Stimulated activated CD8-positive, alpha-beta memory T cell treated with anti-CD3 and anti-CD28 coated beads, Interleukin-15, amount 100 ng/mL, for 24 hours (primary cell): Measurements from ENCODE around the gene MYO7A.

Experiments used
- DNase-seq: peaks from one replicate; pipeline ENCODE4 v3.0.0-alpha.2; 2020; ENCODE audit warnings: low read depth

Gene MYO7A

DNA sequence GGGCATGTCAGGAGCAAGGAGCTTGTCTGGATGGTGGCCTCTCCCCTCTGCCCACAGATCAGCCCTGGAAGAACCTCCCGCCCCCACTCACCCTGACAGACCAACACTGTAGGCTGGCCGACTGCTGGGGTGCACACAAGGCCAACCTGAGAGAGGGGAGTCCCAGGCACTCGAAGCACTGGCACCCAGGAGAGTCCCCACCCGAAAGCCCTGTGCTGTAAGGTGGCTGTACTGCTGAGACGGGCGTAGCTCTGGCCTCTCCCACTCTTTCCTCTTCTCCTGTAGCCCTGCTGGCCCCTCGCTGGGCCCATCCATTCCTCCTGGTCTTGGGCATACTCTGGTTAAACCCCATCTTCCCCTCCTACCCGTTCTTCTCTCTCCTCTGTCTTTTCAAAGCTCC is 39.7 kb downstream of the MYO7A start:
- DNase-seq = no peak

DNA sequence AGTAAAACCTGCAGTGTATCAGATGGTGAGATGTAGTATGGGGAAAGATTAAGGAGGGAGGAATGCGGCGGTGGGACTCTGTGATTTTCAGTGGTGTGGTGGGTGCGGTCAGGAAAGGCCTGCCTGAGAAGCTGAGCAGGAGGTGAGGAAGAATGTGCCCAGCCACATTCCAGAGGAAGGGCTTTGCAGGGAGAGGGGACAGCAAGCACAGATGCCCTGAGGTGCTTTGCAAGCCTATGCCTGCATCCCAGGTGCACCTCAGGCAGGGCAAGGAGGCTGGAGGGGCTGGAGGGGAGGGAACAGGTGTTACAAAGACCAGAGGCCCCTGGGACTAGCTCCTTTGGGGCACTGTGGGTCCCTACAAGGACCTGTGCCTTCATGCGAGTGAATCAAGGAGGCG is 42.1 kb downstream of the MYO7A start:
- no peak for DNase-seq

DNA sequence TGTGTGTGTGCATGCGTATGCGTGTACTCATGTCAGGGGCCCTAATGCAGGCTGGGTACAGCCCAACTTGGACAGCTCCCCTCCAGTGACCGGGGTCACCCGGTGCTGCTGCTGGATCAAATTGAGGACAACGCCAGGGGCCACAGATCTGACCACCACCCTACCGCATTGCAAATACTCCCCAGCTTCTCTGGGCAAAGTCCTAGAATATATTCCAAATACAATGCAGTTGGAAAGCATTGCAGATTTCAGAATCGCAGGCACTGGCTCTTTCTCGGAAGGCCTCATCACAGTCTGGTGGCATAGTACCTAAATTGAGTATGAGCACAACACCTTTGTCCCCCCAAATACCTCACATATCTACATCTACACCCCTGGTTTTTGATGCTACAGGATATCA is 43.2 kb downstream of the MYO7A start:
- DNase-seq = no peak

DNA sequence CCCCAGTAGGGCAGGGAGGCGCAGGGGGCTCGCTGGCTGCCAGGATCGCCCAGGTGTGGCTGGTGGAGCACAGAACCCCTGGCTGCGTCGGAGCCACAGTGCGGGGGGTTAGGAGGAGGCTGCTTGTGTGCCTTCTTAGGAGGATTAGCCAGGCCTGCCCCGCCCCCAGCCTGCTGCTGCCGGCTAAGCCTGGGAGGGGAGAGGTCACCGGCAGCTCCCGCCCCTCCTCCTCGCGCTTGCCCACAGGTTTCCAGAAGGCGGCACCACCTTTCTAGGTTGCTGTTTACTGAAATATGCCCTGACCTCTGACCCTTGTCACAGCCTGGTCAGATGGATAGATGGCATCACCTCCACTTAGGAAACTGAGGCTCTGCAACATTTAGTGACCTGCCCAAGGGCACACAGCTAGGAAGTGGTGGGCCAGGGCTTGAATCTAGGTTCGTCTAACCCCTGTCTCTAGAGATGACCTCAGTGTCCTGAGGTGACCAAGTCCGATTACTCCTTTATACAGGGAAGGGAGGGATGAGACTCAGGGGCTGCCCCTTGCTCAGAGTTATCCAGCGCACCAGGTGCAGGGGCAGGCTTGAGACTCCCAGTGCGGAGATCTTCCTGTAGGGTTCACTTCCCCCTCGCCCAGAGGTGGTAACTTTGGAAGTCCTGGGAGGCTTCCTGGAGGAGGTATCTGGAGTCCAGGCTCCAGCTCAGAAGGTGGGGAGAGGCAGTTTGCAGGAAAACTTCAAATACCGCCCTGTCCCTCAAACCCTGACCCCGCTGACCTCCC is 44.0 kb downstream of the MYO7A start:
- DNase-seq = no peak

DNA sequence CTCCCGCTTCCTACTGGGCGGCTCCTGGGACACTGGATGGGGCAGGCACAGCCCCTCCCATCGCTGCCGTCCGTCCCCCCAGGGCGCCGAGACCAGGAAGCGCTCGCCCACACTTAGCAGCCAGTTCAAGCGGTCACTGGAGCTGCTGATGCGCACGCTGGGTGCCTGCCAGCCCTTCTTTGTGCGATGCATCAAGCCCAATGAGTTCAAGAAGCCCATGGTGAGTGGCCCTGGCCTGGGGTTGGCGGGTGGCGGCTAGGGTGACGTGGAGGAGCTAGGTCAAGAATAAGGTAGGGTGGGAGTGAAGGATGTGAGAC is 44.6 kb downstream of the MYO7A start:
- no peak for DNase-seq

DNA sequence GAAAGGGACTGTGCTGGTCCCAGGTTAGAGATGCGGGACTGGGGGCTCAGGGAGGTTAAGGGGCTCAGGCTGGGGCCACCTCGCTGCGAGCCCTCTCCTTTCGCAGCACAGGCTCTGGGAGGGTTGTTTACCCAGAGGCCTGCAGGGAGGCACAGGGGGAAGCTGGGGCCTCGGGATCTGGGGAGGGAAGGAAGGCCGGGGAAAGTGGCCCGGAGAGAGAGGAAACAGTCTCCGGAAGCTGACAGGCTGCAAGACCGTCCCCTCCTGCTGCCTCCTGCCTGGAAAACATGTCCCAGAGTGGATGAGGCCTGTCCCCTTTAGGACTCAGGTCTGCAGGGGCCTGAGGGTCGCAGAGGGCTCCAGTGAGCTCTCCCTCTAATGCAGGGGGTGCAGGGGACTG is 45.4 kb downstream of the MYO7A start:
- DNase-seq = no peak

DNA sequence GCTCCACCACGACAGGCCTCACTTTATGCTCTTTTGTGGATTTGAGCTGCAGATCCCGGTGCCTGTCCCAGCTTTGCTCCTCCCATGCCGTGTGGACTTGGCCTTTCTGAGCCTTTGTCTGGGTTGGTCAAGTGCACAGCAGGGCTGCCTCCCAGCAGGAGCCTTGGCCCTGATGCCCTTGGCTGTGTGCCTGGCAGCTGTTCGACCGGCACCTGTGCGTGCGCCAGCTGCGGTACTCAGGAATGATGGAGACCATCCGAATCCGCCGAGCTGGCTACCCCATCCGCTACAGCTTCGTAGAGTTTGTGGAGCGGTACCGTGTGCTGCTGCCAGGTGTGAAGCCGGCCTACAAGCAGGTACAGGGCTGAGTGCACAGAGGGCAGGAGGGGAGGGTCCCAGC is 46.5 kb downstream of the MYO7A start:
- no peak for DNase-seq

DNA sequence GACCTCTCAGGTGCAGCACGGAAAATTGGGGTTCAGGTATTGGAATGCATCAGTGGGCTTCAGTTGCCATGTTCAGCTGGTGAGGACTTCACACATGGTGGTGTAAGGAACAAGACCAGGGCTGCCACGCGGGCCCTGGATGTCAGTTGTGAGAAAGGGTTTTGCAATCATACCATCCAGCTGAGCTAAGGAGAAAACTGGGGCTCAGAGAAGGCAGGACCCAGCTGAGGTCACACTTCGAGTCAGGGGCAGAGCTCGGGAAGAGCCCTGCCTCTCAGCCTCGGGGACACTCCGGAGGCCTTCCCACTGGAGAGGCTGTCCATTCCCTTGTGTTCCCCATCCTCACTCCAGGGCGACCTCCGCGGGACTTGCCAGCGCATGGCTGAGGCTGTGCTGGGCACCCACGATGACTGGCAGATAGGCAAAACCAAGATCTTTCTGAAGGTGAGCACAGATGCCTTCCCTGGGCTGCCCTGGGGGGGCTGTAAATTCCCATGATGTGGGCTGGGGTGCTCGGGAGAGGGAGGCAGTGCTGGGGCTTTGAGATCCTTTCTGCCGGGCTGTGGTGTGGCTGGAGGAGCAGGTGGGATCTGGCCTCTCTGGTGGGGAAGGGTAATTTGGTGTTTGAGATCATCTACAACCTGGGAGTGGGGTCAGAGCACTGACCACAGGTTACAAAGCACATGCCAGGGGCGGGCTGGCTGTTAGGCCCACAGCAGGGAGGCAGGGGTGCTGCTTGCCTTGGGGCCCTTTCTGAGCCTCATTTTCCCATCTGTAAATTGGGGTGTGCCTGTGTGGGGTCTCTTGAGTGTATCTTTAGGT is 47.2 kb downstream of the MYO7A start:
- DNase-seq = no peak

DNA sequence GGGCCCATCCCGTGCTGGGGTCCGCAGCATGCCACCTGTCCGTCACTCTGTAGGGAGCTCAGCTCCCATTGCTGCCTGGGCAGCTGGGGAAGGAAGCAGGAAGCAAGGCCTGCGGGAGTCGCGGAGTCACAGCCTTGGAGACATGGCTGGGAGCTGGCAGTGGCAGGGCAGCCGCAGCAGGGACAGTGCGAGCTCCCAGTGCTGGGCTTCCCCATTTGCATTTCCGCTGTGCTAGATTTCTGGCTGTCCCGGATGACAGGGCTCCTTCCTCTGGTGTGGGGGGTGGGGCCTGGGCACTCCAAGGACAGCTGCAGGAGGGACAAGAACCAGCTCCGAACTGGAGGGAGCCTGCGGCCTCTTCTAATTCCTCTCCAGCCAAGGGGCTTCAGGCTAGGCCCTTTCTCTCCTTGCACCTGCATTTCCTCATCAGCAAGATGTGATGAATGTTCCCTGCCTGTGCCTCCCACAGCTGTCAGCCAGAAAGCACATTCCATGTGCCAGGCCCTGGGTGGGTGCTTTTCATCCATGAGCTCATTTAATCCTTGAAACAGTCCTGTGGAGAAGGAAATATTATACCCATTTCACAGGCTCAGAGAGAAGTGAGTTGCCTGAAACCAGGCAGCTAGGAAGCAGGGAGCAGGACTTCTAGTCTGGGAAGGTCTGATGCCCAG is 48.0 kb downstream of the MYO7A start:
- DNase-seq = no peak

DNA sequence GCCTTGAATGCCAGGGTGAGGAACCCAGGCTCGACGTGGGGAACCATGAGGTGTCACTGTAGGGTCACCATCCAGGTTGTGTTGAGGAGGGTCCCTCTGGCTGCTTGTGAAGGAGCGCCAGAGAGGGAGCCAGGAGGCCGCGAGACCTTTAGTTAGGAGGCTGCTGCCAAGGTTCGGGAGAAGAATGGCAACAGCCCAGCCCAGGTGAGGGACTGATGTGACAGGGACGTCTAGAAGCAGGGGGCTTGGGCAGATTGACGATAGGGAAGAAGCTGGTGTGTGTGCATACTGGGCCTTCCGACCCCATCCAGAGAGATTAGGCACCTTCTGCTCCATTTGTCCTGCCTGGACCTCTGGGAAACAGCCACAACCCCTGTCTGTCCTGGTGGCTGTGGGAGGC is 49.0 kb downstream of the MYO7A start:
- DNase-seq = no peak

DNA sequence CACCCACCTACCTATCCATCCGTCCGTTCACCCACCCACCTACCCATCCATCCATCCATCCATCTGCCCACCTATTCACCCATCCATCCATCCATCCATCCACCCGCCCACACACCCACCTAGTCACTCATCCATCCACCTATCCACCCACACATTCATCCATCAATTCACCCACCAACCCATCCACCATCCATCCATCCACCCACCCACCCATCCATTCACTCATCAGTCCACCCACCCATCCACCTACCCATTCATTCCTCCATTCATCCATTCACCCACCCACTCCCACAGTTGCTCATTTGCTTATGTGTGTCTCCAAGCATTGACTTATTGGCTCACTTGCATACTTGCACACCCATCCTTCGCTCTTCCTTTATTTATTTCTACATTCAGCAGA is 50.1 kb downstream of the MYO7A start:
- no peak for DNase-seq

DNA sequence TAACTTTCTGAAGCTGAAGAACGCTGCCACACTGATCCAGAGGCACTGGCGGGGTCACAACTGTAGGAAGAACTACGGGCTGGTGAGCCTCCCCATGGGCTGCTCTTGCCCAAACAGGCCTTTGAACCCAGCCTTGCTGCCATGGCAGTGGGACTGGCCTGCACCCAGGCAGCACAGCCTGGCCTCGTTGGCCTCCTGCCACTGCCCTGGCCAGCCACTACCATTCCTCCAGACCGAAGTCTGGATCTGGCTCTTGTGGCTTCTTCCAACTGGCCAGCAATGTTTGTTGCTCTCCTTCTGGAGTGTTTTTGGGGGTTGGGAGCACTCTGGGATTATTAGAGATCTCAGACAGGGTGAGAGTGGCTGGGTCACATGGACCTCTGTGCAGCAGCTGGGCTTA is 51.0 kb downstream of the MYO7A start:
- DNase-seq = no peak

DNA sequence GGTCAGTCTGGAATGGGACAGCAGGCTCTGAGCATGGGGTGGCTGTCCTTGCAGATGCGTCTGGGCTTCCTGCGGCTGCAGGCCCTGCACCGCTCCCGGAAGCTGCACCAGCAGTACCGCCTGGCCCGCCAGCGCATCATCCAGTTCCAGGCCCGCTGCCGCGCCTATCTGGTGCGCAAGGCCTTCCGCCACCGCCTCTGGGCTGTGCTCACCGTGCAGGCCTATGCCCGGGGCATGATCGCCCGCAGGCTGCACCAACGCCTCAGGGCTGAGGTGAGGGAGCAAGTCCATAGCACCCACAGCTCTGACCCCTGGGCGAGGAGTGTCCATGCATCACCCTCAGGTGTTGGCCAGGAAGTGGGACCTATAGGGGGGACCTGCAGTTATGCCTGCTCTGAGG is 51.6 kb downstream of the MYO7A start:
- DNase-seq = no peak

DNA sequence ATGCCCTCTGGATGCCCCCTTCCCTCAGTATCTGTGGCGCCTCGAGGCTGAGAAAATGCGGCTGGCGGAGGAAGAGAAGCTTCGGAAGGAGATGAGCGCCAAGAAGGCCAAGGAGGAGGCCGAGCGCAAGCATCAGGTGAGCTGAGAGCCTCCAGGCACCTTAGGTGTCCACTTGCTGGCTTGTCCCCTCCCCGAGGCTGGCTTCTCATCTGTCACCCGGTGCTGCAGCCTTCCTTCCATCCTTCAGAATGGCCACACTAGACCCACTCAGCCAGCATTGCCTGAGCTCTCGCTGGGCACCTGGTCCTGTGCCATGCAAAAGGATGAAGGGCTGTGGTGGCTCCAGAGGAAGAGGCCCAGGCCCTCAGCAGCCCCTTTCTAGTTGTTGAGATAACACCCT is 52.3 kb downstream of the MYO7A start:
- DNase-seq = no peak

DNA sequence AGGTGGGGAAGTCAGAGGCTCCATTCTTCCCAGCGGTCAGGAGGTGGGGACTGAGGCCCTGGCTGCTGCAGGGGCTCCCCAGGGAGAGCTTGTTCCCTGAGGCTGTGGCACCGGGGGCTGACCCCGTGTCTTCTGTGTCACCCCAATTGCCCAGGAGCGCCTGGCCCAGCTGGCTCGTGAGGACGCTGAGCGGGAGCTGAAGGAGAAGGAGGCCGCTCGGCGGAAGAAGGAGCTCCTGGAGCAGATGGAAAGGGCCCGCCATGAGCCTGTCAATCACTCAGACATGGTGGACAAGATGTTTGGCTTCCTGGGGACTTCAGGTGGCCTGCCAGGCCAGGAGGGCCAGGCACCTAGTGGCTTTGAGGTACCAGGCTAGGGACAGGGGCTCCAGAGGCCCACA is 53.2 kb downstream of the MYO7A start:
- DNase-seq = no peak

DNA sequence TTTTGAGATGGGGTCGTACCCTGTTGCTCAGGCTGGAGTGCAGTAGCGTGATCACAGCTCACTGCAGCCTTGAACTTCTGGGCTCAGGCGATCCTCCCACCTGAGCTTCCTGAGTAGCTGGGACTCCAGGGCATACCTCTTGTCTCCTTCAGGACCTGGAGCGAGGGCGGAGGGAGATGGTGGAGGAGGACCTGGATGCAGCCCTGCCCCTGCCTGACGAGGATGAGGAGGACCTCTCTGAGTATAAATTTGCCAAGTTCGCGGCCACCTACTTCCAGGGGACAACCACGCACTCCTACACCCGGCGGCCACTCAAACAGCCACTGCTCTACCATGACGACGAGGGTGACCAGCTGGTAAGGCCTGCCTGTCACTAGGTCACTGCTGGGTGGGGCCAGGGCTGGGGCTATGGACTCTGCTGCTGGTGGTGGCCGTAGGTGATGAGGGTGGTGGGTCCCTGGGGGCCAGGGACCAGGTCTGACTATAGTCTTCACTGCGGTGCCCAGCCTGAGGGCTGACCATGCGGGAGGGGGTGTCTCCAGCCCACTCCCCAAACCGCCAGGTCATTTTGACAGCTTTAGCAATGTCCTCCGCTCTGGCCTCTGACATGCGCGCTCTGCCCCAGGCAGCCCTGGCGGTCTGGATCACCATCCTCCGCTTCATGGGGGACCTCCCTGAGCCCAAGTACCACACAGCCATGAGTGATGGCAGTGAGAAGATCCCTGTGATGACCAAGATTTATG is 53.9 kb downstream of the MYO7A start:
- no peak for DNase-seq

DNA sequence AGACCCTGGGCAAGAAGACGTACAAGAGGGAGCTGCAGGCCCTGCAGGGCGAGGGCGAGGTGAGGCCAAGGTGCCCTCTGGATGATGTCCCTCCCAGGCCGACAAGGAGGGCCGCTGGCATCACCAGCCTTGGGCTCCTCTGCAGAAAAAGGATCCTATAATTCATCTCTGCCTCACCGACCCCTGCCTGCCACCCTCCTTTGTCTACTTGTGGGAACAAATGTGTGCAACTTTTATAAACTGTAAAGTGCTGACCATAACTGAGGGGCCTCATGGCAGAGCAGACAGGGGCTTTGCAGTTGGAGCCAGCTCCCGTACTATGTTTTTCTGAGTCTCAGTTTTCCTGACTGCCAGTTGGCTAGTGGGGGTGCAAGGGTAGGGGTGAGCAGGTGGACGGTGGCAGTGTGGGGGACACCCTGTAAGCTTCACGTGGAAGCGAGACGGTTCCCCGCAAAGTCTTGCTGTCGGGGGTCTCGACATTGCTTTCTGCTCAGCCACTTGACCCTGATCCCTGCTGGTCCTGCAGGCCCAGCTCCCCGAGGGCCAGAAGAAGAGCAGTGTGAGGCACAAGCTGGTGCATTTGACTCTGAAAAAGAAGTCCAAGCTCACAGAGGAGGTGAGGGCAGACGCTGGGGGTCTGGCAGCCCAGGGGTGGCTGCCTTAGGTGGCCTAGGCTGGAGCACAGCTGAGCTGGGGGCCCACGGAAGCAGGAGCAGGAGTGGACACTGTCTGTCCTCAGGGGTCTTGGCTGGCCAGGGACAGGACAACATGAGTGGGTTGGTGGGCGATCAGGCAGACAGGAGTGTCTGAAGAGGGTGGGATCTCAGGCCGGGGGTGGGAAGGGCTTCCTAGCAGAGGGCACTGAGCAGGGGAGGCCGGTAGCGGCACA is 54.7 kb downstream of the MYO7A start:
- no peak for DNase-seq

DNA sequence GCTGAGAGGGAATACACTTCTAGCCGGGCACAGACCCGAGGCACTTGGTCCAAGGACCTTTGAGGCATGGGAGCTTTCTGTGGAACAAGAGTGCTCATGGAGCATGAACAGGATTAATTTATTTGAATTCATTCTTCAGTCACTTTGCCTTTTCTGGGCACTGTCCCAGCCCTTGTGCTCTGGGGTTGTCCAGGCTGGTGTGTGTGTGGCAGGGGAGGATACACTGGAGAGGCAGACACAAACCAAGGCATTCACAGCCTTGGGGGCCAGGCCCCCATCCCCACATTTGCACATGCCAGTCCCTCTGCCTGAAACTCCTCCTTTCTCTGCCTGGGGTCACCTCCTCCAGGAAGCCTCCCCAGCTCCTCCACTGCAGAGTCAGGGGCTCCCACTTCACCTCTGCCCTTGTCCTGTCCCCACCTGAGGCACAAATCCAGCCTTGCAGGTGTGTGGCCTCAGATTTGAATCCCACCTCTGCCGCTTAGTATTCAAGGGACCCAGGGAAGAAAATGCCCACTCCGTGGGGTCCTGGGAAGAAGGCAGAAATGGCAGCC is 55.5 kb downstream of the MYO7A start:
- no peak for DNase-seq

DNA sequence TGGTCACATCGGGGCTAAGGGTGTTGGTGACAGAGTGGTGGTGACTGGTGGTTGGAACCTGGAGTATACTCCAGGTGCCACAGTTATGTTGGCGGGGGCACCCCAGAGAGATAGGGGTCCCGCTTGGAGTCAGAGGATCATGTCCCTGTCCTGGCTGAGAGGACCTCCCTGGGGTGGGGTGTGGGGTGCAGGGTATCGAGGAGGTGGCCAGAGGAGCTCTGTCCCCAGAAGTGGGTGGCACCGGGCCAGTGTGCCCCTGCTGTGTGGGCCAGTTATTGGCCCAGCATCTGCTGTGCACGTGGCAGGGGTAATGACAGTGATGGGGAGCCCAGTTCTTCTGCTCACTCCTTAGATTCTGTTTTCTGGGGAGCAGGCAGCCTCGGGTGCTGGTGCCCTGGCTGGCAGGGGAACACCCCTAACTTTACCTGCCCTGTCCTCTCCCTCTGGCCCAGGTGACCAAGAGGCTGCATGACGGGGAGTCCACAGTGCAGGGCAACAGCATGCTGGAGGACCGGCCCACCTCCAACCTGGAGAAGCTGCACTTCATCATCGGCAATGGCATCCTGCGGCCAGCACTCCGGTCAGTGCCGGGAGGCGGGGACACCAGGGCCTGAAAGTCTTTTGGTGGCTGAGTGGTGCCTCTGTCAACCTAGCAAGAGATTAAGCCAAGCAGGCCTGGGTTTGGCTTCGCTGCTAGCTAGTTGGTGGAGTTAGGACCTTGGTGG is 56.3 kb downstream of the MYO7A start:
- DNase-seq = no peak

DNA sequence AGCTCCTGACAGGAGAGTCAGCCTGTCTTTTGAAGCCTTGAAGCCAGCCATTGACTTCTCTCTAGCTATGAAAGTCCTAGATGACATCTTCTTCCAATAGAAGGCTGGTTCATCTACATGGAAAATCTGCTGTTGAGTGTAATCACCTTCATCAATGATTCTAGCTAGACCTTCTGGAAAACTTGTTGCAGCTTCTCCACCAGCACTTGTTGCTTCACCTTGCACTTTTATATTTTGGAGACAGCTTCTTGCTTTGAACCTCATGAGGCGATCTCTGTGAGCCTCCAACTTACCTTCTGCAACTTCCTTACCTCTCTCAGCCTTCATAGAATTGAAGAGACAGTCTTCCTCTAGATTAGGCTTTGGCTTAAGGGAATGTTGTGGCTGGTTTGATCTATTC is 58.3 kb downstream of the MYO7A start:
- DNase-seq = no peak
